DOHH2 (cell line): Measurements from ENCODE around the gene MFN2.
"Not testable (repeated sequence)": the region's sequence is repeated elsewhere in the genome, so short reads cannot be mapped to it uniquely, and the experiment has no call there.

Source experiments
- EZH2phosphoT487 ChIP-seq: fragments of 200-600 bp; sonication (generic); IDR thresholded peaks from 2 replicates; pipeline ENCODE4 v1.6.1; 2017; ENCODE audit warnings: borderline replicate concordance, mild to moderate bottlenecking, antibody characterized with exemption, low read length, moderate library complexity, mixed read lengths
- TF ChIP-seq, protein P1 (sequence below): fragments of 200-600 bp; sonication (generic); IDR thresholded peaks from one replicate; pipeline ENCODE4 v1.5.1; 2014; ENCODE audit warnings: antibody characterized with exemption, mild to moderate bottlenecking, low read depth, low read length; ENCODE audit not compliant: poor library complexity, severe bottlenecking

DNA sequence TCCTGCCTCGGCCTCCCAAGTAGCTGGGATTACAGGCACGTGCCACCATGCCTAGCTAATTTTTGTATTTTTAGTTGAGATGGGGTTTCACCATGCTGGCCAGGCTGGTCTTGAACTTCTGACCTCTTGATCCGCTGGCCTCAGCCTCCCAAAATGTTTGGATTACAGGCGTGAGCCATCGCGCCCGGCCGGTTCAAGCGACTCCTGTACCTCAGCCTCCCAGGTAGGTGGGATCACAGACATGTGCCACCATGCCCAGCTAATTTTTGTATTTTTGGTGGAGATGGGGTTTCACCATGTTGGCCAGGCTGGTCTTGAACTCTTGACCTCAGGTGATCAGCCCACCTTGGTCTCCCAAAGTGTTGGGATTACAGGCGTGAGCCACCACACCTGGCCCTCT lies 44.5 kb upstream of the MFN2 start:
- TF ChIP-seq, protein P1, sequence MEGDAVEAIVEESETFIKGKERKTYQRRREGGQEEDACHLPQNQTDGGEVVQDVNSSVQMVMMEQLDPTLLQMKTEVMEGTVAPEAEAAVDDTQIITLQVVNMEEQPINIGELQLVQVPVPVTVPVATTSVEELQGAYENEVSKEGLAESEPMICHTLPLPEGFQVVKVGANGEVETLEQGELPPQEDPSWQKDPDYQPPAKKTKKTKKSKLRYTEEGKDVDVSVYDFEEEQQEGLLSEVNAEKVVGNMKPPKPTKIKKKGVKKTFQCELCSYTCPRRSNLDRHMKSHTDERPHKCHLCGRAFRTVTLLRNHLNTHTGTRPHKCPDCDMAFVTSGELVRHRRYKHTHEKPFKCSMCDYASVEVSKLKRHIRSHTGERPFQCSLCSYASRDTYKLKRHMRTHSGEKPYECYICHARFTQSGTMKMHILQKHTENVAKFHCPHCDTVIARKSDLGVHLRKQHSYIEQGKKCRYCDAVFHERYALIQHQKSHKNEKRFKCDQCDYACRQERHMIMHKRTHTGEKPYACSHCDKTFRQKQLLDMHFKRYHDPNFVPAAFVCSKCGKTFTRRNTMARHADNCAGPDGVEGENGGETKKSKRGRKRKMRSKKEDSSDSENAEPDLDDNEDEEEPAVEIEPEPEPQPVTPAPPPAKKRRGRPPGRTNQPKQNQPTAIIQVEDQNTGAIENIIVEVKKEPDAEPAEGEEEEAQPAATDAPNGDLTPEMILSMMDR, result not testable (repeated sequence)
- not testable (repeated sequence) for TF ChIP-seq EZH2phosphoT487
